ENCODE measurements around the gene ITPR3.

Gene ITPR3

GRCh38 chr6:33713786-33714185 is 92.7 kb downstream of the ITPR3 start:
- DNase-seq (ENCODE audit: low spot score) (no peak), FAIRE-seq (no peak)

- DNase-seq (ENCODE audit: low spot score): no peak
- no peak for FAIRE-seq
These were observed 93.4 kb downstream of the ITPR3 start for GRCh38 chr6:33714385-33715040.

GRCh38 chr6:33716379-33716778 is 95.3 kb downstream of the ITPR3 start:
- DNase-seq (ENCODE audit: low spot score) (no peak), FAIRE-seq (no peak)

GRCh38 chr6:33716890-33717632 is 95.9 kb downstream of the ITPR3 start:
- no peak for FAIRE-seq

GRCh38 chr6:33717934-33718455 is 96.9 kb downstream of the ITPR3 start:
- DNase-seq (ENCODE audit: low spot score) (no peak), FAIRE-seq (no peak)

More at GRCh38 chr6:33716890-33717632, 95.9 kb downstream of the ITPR3 start:
- no peak for DNase-seq (ENCODE audit: low spot score)

- FAIRE-seq (no peak), DNase-seq (ENCODE audit: low spot score) (no peak)
These were observed 97.6 kb downstream of the ITPR3 start for GRCh38 chr6:33718713-33719112.

DNA sequence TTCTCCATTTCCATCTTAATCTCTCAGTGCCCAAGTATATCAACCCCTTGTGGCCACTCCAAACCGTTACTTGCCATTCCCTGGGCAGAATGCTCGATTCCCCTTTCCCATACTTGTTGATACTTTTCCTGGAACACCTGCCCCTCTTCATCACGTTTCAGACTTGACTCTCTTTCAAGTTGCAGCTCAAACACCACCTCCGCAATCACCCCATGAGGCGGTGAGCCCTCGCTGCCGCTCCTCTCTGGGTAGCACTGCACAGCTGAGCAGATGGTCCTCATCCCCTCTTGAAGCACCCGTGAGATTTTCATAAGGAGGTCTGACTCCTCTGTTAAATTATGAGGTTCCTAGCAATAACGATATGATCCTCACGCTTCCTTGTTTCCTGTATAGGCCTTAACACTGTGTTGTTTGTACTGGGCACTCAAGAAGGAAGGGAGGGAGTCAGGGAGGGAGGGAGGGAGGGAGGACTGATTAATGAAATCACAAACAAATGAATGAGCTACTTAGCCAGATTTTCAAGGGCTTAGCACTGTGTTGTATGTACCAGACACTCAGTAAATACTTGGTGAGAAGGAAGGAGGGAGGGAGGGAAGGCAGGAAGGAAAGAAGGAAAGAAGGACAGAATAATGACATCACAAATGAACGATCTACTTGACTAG is 98.3 kb downstream of the ITPR3 start:
- no peak for FAIRE-seq
- DNase-seq (ENCODE audit: low spot score): no peak

GRCh38 chr6:33720998-33721397 is 99.9 kb downstream of the ITPR3 start:
- DNase-seq (ENCODE audit: low spot score): no peak

GRCh38 chr6:33721508-33721907 is 100.4 kb downstream of the ITPR3 start:
- DNase-seq (ENCODE audit: low spot score): no peak
- FAIRE-seq: no peak

More at GRCh38 chr6:33720998-33721397, 99.9 kb downstream of the ITPR3 start:
- no peak for FAIRE-seq

DNA sequence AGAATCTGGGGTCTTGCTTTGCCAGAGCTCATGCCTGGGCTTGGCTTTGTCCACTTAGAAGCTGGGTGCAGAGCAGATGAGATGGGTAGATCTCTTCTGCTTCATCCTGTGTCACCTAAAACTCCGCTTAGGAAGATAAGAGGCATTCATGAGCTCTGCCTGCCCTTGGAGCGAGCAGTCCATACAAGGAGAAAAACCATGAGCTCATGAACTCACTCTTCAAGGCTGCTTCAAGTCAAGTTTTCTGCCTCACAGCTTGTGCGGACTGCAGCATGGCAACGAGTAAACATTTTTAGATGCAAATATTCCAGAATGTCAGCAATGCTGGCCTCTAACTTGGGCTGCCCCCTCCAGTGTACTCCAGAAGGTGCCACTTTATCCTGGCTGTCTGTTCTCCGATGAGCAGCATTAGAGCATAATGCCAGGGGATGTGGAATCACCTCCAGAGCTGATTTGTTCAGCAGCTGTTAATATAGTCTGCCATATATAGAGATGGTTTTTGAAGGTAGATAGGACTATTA is 101.0 kb downstream of the ITPR3 start:
- no peak for FAIRE-seq
- DNase-seq (ENCODE audit: low spot score): no peak

DNA sequence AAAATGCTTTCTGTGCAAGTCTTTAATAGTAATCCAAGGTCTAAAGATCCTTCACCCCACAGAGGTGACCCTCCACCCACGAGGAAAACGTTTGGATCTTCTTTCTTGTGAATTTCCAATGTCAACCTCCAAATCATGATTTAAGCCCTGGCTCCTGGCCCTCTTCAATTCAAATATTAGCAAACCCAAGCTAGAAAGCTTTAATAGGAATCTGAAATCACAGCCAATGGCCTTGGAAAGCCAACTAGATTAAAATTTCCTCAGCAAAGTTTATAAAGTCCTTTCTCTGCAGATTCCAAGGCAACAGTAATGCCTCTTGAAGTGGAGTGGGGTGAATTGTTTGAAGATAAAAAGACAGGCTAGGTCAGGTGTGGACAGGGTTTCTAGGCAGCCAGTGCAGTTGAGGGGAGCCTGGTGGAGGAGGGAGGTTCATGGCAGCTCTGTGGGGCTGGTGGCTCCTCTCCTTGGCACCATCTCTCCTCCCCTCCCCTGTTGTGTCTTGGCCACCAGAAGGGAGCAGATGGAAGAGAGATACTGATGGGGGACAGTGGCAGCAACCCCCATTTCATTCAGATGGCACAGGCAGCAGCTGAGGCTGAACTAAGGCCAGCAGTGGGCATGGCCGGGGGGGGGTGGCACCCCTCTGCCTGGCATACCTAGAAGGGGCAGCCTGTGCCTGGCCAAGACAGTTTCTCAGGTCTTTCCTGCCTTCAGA is 102.4 kb downstream of the ITPR3 start:
- DNase-seq (ENCODE audit: low spot score) (no peak), FAIRE-seq (no peak)

DNA sequence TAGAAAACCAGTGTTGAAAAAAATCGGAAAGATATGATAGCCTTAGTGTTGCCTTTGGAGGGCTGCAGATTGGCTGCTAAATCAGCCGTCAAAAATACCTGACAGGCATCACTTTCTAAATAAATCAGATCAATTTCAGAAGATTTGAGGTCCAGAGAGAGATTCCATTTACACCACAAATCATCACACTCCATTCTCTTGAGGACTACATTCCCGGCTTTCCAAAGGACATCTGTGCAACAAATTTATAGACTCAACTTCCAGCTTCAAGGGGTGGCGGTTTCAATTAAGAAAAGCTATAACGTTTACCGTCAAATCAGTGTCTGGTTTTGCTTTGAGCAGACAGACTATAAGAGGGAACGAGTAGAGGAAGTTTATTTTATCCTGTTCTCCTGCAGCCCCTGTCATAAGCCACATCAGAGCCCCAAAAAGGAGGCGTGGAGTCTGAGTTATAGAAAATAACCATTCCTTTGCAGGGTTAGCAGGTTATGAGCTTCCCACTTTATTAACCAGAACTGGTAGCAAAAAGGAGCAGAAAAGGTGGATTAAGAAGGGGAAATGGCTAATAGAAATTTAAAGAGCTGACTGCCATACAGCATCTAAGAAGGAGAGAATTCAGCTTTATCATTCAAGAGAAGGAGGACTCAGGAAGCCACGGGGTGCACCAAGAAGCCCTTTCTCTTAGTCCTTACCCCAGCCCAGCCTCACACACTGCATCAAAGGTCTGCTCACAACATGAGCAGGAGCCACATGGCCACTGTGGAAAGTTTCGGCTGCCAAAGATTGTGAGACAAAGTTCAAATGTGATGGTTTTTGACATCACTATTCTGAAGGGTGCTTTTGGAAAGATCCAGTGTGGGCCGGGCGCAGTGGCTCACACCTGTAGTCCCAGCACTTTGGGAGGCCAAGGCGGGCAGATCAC is 103.2 kb downstream of the ITPR3 start:
- DNase-seq (ENCODE audit: low spot score): no peak
- no peak for FAIRE-seq

- DNase-seq (ENCODE audit: low spot score): no peak
- FAIRE-seq: no peak
These were observed 104.1 kb downstream of the ITPR3 start for GRCh38 chr6:33725222-33725621.

DNA sequence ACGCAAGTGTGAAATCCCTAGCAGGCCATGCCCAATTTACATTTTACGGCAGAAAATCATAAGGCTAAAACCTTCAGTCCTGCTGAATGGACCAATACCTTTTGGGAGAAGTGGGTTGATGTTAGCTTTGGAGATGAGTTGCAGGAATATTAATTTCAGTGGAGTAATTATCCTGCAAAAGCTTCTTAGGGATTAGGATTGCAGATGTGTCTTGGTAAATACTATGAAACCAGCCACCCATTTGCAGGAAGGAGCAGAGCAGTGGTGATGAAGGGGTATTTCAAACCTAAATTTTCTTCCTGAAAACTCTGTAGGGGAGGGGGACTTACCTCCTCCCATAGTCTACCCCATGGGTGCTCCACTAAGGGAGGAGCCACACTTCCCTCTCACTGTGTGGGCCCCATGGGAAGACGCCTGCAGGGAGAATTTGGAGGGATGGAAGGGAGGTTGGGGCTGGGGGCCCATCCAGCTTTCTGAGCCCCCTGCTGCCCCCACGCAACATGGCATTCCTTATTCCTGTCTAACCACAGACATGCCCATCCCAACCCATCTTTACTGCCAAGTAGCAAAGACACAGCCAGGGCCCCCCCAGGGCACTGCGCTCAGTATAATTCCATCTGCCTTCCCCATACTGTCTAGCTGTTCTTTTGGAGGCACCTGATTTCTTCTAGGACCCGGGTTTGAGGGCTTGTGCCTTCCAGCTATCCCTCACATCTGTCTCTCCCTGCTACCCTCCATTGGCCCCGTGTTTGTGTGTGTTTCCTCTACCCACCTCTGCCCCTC is 105.0 kb downstream of the ITPR3 start:
- DNase-seq (ENCODE audit: low spot score) (no peak), FAIRE-seq (no peak)

DNA sequence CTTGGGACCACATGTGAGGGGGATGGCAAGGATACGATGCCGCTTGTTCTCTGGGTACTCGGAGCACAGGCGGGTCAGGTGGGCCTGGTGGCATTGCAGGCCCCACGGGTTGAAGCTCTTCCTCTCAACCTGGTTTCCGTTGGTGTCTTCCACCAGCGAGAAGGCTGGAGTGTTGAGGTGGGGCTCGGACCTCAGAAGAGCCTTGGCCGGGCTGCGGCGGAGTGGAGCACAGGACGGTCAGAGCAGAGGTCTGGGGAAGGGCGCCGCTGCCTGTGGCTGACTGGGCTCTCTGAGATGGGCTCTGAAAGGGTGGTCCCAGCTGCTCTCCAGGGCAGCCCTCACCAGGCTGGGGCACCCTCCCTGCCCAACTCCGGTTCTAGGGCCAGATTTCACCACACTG is 105.6 kb downstream of the ITPR3 start:
- DNase-seq (ENCODE audit: low spot score) (no peak), FAIRE-seq (no peak)

DNA sequence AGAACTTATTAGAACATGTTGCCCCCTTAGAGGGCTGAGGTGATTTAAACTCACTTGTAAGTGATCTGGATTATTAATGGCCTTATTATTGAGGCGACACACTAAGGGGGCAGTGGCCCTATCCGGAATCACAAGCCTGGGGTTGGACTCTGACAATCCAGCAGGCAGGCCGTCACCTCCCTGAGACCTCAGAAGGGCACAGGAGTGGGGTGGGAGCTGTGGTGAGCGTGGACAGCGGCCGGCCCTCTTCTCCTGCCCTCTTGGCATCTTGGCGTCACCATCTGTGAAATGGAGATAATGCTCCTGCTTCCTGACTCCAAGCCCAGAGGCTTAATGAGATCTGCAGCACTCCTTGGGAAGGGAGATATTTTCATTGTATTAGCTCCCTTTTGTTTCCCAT is 106.0 kb downstream of the ITPR3 start:
- no peak for FAIRE-seq

GRCh38 chr6:33727932-33728331 is 106.8 kb downstream of the ITPR3 start:
- FAIRE-seq (no peak), DNase-seq (ENCODE audit: low spot score) (no peak)

More for the DNA sequence above, 106.0 kb downstream of the ITPR3 start:
- no peak for DNase-seq (ENCODE audit: low spot score)

- FAIRE-seq (no peak), DNase-seq (ENCODE audit: low spot score) (no peak)
These were observed 107.3 kb downstream of the ITPR3 start for GRCh38 chr6:33728438-33728837.

- DNase-seq (ENCODE audit: low spot score) (no peak), FAIRE-seq (no peak)
These were observed 107.9 kb downstream of the ITPR3 start for GRCh38 chr6:33729059-33729458.
